Spleen (tissue), 11 donors: ENCODE data around the gene A4GALT. TPM values are rescaled to one million over a fixed set of nuclear protein-coding genes. Genes with fewer than 3 reads are reported as not detected.

Experiments
- DNase-seq: peaks from one replicate; pipeline ENCODE4 v3.0.0-alpha.2; 2020
- H3K27ac ChIP-seq, 8 donors: fragments of 200-600 bp; sonication (generic) in 7 of 8; 1 replicate in 4 of 8; 2 replicates in 4 of 8; pipeline versions ENCODE4 v1.5.0 to v1.8.0; 2016 to 2021; ENCODE audit warnings: inconsistent platforms in 4 of 8, mild to moderate bottlenecking in 4 of 8, moderate library complexity in 1 of 8
- H3K27me3 ChIP-seq, 7 donors: fragments of 200-600 bp; sonication (generic) in 6 of 7; replicated peaks in 1 of 7; 1 replicate in 4 of 7; 2 replicates in 3 of 7; pipeline versions ENCODE4 v1.5.0 to v1.8.0; 2016 to 2021; ENCODE audit warnings: inconsistent platforms in 3 of 7, mild to moderate bottlenecking in 1 of 7
- H3K36me3 ChIP-seq, 6 donors: fragments of 200-600 bp; sonication (generic) in 5 of 6; 1 replicate in 4 of 6; 2 replicates in 2 of 6; pipeline versions ENCODE4 v1.5.0 to v1.8.0; 2016 to 2021; ENCODE audit warnings: inconsistent platforms in 2 of 6
- H3K4me1 ChIP-seq, 6 donors: fragments of 200-600 bp; sonication (generic) in 5 of 6; 1 replicate in 3 of 6; 2 replicates in 3 of 6; pipeline versions ENCODE4 v1.5.0 to v1.8.0; 2016 to 2021; ENCODE audit warnings: inconsistent platforms in 3 of 6
- H3K4me3 ChIP-seq, 8 donors: fragments of 200-600 bp; sonication (generic) in 7 of 8; 1 replicate in 4 of 8; 2 replicates in 4 of 8; pipeline versions ENCODE4 v1.5.0 to v1.8.0; 2016 to 2021; ENCODE audit warnings: inconsistent platforms in 4 of 8, mild to moderate bottlenecking in 4 of 8, moderate library complexity in 2 of 8
- H3K9me3 ChIP-seq, 8 donors: fragments of 200-600 bp; sonication (generic) in 7 of 8; 1 replicate in 4 of 8; 2 replicates in 4 of 8; pipeline versions ENCODE4 v1.5.0 to v1.8.0; 2016 to 2021; ENCODE audit warnings: inconsistent platforms in 4 of 8
- POLR2A ChIP-seq, 3 donors: fragments of 450-650 bp; IDR thresholded peaks; one replicate each; pipeline ENCODE4 v1.5.1; 2017; ENCODE audit warnings: antibody characterized with exemption in 3 of 3, mild to moderate bottlenecking in 1 of 3
- POLR2AphosphoS5 ChIP-seq, 3 donors: sonication (generic); formaldehyde crosslinking; IDR thresholded peaks; one replicate each; pipeline ENCODE4 v1.5.1; 2017; ENCODE audit warnings: antibody characterized with exemption in 3 of 3
- WGBS, 5 donors: extraction: QIAGEN DNeasy Blood & Tissue Kit in 3 of 5; methylation state at CpG; one replicate each; pipeline versions ENCODE4 v1.1.5 to v1.1.7; 2013 to 2018; 5-methylcytosine and 5-hydroxymethylcytosine counted together
- intact Hi-C: fragments of 100-400 bp; cut with DNase I; formaldehyde crosslinking; loops from one replicate; pipeline ENCODE4 v1.15.0; 2023; ENCODE audit warnings: low total_unique reads
- polyA plus RNA-seq, 3 donors: library from polyadenylated mRNA; stranded (reverse); fragments of 200-250 nt; gene quantifications; one replicate each; pipeline ENCODE4 v1.2.1, GENCODE V29; 2013
- total RNA-seq, 7 donors: library from RNA; depleted of rRNA in 3 of 7; stranded (reverse); fragments of >200 nt in 3 of 7; fragmentation: NEBNext Ultra II Directional in 4 of 7; extraction: Animal tissue kit (Norgen Biotek cat#: 25700) in 4 of 7; gene quantifications; one replicate each; pipeline versions ENCODE4 v1.1.0 to v1.2.1, GENCODE V29; 2016 to 2021
- TF ChIP-seq, protein P1 (sequence below), 11 experiments: fragments of 200-600 bp in 7 of 11; fragments of 450-650 bp in 4 of 11; sonication (generic) in 4 of 11; IDR thresholded peaks in 8 of 11; conservative IDR thresholded peaks in 3 of 11; 1 replicate in 7 of 11; 2 replicates in 4 of 11; pipeline versions ENCODE4 v1.4.0 to v1.8.0; 2016 to 2021; ENCODE audit warnings: antibody characterized with exemption in 11 of 11, inconsistent platforms in 4 of 11, mild to moderate bottlenecking in 1 of 11
- donor health status: healthy with polysubstance abuse.
- donor health status: DM: no; HTN: no; CAD: no; lungs with moderate emphysema.
- donor health status: DM: no; HTN: no; CAD: no.
- donor health status: Bipolar disorder and iron deficiency.
- donor health status: healthy.
- donor health status: DM: no; HTN: no; CAD: no.
- donor health status: DM: yes; HTN: yes; CAD: no.

The A4GALT gene
- total and polyA plus RNA-seq, 10 donors: 7.3 to 45.2 (median 20.8) TPM

- H3K27me3 ChIP-seq: peaks cover 0 to 33% (median 7%) of the 10 kb centered on the region in 7 donors
- 79 to 87% (median 84%) methylated on average over 4 of the region's 4 CpGs for WGBS, 5 donors
- intact Hi-C loops: no loop called here
- H3K27ac ChIP-seq: no peak overlapping the region
- no peak overlapping the region for H3K4me3 ChIP-seq
- no peak for DNase-seq
- TF ChIP-seq, protein P1, sequence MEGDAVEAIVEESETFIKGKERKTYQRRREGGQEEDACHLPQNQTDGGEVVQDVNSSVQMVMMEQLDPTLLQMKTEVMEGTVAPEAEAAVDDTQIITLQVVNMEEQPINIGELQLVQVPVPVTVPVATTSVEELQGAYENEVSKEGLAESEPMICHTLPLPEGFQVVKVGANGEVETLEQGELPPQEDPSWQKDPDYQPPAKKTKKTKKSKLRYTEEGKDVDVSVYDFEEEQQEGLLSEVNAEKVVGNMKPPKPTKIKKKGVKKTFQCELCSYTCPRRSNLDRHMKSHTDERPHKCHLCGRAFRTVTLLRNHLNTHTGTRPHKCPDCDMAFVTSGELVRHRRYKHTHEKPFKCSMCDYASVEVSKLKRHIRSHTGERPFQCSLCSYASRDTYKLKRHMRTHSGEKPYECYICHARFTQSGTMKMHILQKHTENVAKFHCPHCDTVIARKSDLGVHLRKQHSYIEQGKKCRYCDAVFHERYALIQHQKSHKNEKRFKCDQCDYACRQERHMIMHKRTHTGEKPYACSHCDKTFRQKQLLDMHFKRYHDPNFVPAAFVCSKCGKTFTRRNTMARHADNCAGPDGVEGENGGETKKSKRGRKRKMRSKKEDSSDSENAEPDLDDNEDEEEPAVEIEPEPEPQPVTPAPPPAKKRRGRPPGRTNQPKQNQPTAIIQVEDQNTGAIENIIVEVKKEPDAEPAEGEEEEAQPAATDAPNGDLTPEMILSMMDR (IDR thresholded peaks at IDR 0.05 in 8 of 11, conservative IDR thresholded peaks at IDR 0.05 in 3 of 11): no peak
- TF ChIP-seq POLR2A (IDR thresholded peaks at IDR 0.05) (no peak), POLR2AphosphoS5 (IDR thresholded peaks at IDR 0.05) (no peak)
- H3K4me1 ChIP-seq: peaks cover 20 to 74% (median 44%) of the 10 kb centered on the region in 6 donors
- H3K36me3 ChIP-seq: no peaks in the 10 kb centered on the region
- H3K9me3 ChIP-seq: peaks cover 0 to 12% (median 6%) of the 10 kb centered on the region in 8 donors
Observed at GRCh38 chr22:42714768-42715390, 5.8 kb downstream of the A4GALT start.

DNA sequence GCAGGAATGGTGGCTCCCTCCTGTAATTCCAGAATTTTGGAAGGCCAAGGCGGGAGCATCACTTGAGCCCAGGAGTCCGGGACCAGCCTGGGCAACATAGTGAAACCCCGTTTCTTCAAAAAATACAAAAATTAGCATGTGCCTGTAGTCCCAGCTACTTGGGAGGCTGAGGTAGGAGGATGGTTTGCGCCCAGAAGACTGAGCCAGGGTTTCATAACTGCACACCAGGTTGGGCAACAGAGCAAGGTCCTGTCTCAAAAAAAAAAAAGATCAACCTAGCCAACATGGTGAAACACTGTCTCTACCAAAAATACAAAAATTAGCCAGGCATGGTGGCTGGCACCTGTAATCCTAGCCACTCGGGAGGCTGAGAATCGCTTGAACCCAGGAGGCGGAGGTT, 6.4 kb downstream of the A4GALT start:
- WGBS, 5 donors: 89 to 95% (median 92%) methylated on average over 7 of the region's 7 CpGs

GRCh38 chr22:42711895-42712837, 8.5 kb downstream of the A4GALT start:
- TF ChIP-seq POLR2AphosphoS5 (IDR thresholded peaks at IDR 0.05): peak in 2 of 3 donors; percentile 59 to 69
- TF ChIP-seq, protein P1 (IDR thresholded peaks at IDR 0.05 in 8 of 11, conservative IDR thresholded peaks at IDR 0.05 in 3 of 11): no peak
- H3K27me3 ChIP-seq: peaks cover 0 to 11% (median 0%) of the 10 kb centered on the region in 7 donors
- H3K9me3 ChIP-seq: peaks cover 0 to 23% (median 13%) of the 10 kb centered on the region in 8 donors
- H3K4me3 ChIP-seq: no peak overlapping the region
- intact Hi-C loops: no loop called here
- peak; percentile 76 for DNase-seq
- H3K4me1 ChIP-seq: peaks cover 10 to 55% (median 20%) of the 10 kb centered on the region in 6 donors
- no peaks in the 10 kb centered on the region for H3K36me3 ChIP-seq
- peak overlapping the region in 7 of 8 donors; percentile 58 to 82 (median 75) for H3K27ac ChIP-seq
- WGBS, 5 donors: 56 to 77% (median 72%) methylated on average over 19 of the region's 19 CpGs

More for the DNA sequence above, 6.4 kb downstream of the A4GALT start:
- Histone ChIP-seq H3K27me3 (peaks cover 0 to 27% (median under 1%) of the 10 kb centered on the region in 7 donors), H3K4me3 (no peak overlapping the region), H3K9me3 (peaks cover 0 to 18% (median 12%) of the 10 kb centered on the region in 8 donors), H3K27ac (no peak overlapping the region), H3K36me3 (no peaks in the 10 kb centered on the region), H3K4me1 (peaks cover 18 to 68% (median 39%) of the 10 kb centered on the region in 6 donors)
- TF ChIP-seq POLR2AphosphoS5 (IDR thresholded peaks at IDR 0.05) (no peak), POLR2A (IDR thresholded peaks at IDR 0.05) (no peak)
- TF ChIP-seq, protein P1 (IDR thresholded peaks at IDR 0.05 in 8 of 11, conservative IDR thresholded peaks at IDR 0.05 in 3 of 11): no peak
- no peak for DNase-seq
- intact Hi-C loops: no loop called here
